HG03196 (cell line): Measurements from ENCODE around the gene TUBB4B.
"Not testable (repeated sequence)": the region's sequence is repeated elsewhere in the genome, so short reads cannot be mapped to it uniquely, and the experiment has no call there.

Source experiments
- ATAC-seq: cut with Tn5 transposase; IDR thresholded peaks from one replicate; pipeline ENCODE4 v1.9.1; 2021; ENCODE audit not compliant: unreplicated experiment

The TUBB4B gene

GRCh38 chr9:137250329-137251193, 9.5 kb downstream of the TUBB4B start:
- ATAC-seq = no peak

- no peak for ATAC-seq
Observed at GRCh38 chr9:137251194-137251461, 10.0 kb downstream of the TUBB4B start, which contains the start of gene STPG3. Gene STPG3 (plus strand): TSS chr9:137251286. CDS start chr9:137251287, 1 bp downstream.

- ATAC-seq = no peak
Observed at GRCh38 chr9:137251490-137252268, 10.6 kb downstream of the TUBB4B start.

DNA sequence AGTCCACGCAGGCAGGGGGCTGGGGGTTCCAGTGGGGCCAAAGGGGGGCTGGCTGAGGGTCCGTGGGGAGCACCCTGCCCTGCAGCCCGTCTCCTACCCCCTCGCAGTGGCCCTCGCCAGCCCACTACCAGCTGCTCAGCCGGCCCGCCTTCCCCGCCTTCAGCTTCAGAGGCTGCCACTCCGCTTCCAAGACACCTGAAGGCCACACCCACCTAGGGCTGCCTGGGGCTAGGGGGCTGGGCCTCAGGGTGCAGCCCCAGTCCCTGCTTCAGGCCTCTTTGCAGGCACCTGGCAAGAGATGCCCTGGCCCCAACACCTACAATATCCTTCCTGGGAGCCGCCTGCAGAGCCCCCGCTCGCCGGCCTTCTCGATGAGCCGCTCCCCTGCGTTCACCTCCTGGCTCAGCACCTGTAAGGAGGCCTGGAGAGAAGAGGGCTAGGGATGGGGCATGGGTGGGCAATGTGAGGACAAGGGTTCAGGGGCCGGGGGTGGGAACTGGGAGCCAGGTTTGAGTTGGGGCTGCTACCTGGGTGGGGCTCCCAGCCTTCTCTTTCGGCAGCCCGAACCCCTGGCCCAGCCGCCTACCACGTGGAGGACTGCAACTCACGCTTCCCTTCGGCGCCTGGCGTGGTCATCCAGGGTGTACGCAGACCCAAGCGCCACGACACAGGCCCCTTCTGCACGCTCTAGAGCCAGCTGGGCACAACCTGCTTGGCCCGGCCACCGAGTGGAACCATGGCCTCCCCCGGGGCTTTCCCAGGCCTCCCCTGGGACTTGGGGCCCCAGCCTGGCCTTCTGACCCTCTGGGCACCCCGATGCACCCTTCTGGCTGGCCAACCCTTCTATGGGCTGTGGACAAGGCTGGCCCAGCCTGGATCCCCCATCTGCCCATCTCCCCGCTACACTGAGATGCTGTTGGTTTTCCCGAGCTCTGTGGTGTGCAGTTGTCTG, 11.7 kb downstream of the TUBB4B start:
- no peak for ATAC-seq

GRCh38 chr9:137253717-137254623, 12.9 kb downstream of the TUBB4B start:
- no peak for ATAC-seq

DNA sequence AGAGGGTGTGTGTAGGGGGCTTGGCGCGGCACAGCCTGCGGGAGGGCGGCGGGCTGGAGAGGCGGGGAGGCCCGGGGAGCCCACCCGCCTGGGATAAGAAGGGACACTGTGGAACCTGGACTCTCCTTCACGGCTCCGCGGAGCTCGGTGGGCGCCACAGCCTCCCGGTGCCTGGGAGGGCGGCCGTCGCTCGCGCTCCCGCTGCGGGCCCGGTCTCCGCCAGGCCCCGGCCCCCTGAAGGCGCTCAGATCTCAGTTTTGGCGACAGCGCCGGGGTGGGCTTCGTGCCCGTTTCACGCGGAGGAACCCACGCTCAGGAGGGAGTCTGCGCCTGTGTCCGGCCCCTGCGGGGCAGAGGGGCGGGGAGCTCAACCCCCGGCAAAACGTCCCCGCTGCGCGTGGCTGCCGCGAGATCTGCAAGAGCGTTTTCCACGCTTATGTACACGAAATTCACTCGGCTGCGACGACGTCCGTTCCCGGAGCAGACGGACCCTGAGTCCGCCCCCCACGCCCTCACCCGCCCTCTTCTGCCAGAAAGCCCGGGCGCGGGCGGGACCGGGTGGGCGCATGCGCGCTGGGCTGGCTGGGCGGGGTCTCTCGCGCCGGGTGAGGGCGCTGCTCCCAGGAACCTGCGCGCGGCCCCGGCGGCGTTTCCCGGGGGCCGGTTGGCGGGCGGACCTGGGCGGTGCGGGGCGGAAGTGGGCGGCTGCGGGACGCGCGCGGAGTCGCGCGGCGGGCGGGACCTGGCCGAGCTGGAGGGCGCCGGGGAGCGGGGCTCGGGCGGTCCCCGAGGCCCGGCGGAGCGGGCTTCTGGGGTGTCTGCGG, 13.7 kb downstream of the TUBB4B start, which contains the start of gene NELFB:
Gene NELFB (plus strand): TSS at position 704 of the 824 bp plus-strand sequence.
- peak; percentile 71 for ATAC-seq

- ATAC-seq = peak; percentile 20
Observed at GRCh38 chr9:137255448-137256114, 14.5 kb downstream of the TUBB4B start.

DNA sequence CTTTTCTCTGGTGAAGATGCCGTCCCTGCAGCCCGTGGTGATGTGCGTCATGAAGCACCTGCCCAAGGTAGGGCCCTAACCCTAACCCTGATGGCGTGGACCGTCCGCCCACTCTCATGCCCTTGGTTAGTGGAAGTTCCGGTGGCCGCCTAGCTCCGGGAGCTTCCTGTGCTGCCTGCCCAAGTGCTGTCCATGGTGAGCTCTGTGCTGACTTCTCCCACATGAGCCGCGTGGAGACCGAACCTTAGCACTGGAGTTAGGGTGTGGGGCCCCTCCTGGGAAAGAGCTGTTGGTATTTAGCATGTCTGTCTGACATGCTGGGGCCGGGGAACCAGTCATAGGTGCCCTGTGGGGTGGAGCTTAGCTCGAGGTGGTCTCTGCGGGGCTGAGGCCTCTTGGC, 15.3 kb downstream of the TUBB4B start:
- ATAC-seq = no peak

GRCh38 chr9:137256856-137257255, 15.8 kb downstream of the TUBB4B start:
- ATAC-seq = no peak

- ATAC-seq = not testable (repeated sequence)
Observed at GRCh38 chr9:137262173-137262908, 21.3 kb downstream of the TUBB4B start.

GRCh38 chr9:137262909-137263285, 21.8 kb downstream of the TUBB4B start:
- no peak for ATAC-seq

DNA sequence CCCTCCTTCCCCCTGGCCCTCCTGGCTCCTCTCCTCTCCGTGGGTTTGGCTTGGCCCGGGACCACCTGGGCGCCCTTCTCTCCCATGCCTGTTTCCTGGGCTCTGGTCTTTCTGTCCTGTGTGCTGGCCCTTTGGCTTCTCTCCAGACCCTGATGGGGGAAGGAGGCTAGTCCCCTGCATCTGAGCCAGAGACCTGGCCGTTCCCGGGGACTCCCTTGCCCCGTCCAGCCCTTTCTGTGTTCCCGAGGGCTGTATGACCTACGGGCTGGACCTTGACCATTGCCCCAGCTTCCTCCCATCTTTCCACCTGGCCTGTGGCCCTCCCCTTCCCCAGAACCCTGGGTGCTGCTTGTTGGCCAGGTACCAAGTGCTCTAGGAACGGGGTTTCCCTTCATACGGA, 22.4 kb downstream of the TUBB4B start:
- no peak for ATAC-seq

- ATAC-seq = no peak
Observed at GRCh38 chr9:137264067-137264466, 23.0 kb downstream of the TUBB4B start.

GRCh38 chr9:137265496-137266161, 24.5 kb downstream of the TUBB4B start:
- ATAC-seq = no peak

DNA sequence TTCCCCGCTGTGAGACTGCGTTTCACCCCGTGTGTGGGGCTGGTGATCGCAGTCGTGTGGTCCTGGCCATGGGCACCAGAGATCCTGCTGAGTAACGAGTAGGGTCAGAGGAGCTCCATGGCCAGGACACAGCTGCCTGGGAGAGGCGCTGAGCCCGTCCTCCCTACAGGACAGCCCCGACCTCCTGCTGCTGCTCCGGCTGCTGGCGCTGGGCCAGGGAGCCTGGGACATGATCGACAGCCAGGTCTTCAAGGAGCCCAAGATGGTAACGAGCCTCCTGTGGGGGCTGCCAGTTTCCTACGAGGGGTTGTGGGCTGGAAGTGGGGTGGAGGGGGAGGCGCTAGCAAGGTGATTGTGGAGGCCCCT, 25.1 kb downstream of the TUBB4B start:
- no peak for ATAC-seq

GRCh38 chr9:137266585-137267453, 25.7 kb downstream of the TUBB4B start:
- no peak for ATAC-seq
